IMR-90 (cell line): ENCODE measurements around the gene YBX2. TPM values are rescaled to one million over a fixed set of nuclear protein-coding genes. Genes with fewer than 3 reads are reported as not detected.
"Not testable (repeated sequence)": the region's sequence is repeated elsewhere in the genome, so short reads cannot be mapped to it uniquely, and the experiment has no call there.

ENCODE experiments used
- ATAC-seq: fragments of 200-7000 bp; cut with Tn5 transposase; 2 replicates; pipeline ENCODE4 v1.9.1; 2020; ENCODE audit warnings: low read depth, mild to moderate bottlenecking, moderate library complexity
- BruUV-seq: library from RNA; stranded (reverse); fragments of 400-500 nt; replicated peaks from 2 replicates; lab custom pipeline; 2021; lab: Mats Ljungman, UMichigan
- CTCF ChIA-PET: fragments of 300-600 bp; formaldehyde crosslinking; extraction: SDS; loops from one replicate; lab custom pipeline; 2021; ENCODE audit warnings: antibody characterized with exemption; lab: Yijun Ruan, JAX
- POLR2A ChIA-PET: fragments of 300-600 bp; sonication (Branson Sonifier 250); formaldehyde crosslinking; loops from one replicate; lab custom pipeline; 2022; ENCODE audit warnings: antibody characterized with exemption; ENCODE audit not compliant: unreplicated experiment; lab: Charles Lee
- DNase-seq: peaks from one replicate; pipeline ENCODE4 v3.0.0; 2013
- H2AFZ ChIP-seq: replicated peaks from 2 replicates; pipeline ENCODE3; 2013; ENCODE audit warnings: low read length, mild to moderate bottlenecking; ENCODE audit not compliant: poor library complexity
- H2AK5ac ChIP-seq: 2 replicates; pipeline ENCODE4 v1.6.1; 2013; ENCODE audit warnings: low read depth, low read length, inconsistent platforms
- H2AK9ac ChIP-seq: replicated peaks from 2 replicates; pipeline ENCODE3; 2013; ENCODE audit warnings: mild to moderate bottlenecking, low read depth, low read length, moderate library complexity; ENCODE audit not compliant: poor library complexity
- H2BK120ac ChIP-seq: 2 replicates; pipeline ENCODE4 v1.6.1; 2013; ENCODE audit warnings: low read depth, low read length, inconsistent platforms
- H2BK15ac ChIP-seq: 3 replicates; pipeline ENCODE4 v1.6.1; 2013; ENCODE audit warnings: low read depth, low read length, inconsistent platforms
- H2BK20ac ChIP-seq: 2 replicates; pipeline ENCODE4 v1.6.1; 2013; ENCODE audit warnings: low read depth, mild to moderate bottlenecking, inconsistent platforms, low read length, moderate library complexity
- H2BK5ac ChIP-seq: 2 replicates; pipeline ENCODE4 v1.6.1; 2013; ENCODE audit warnings: mild to moderate bottlenecking, low read depth, low read length, inconsistent platforms; ENCODE audit not compliant: poor library complexity, severe bottlenecking
- H3K14ac ChIP-seq: replicated peaks from 2 replicates; pipeline ENCODE4 v1.6.1; 2013; ENCODE audit warnings: low read depth, low read length, inconsistent platforms
- H3K18ac ChIP-seq: 2 replicates; pipeline ENCODE4 v1.6.1; 2013; ENCODE audit warnings: low read depth, low read length, control low read depth
- H3K23ac ChIP-seq: 2 replicates; pipeline ENCODE4 v1.6.1; 2013; ENCODE audit warnings: low read depth, low read length, inconsistent platforms
- H3K27ac ChIP-seq: 2 replicates; pipeline ENCODE4 v1.5.1; 2013; ENCODE audit warnings: mild to moderate bottlenecking, control low read depth, low read length; ENCODE audit not compliant: insufficient read depth
- H3K27me3 ChIP-seq: 2 replicates; pipeline ENCODE4 v1.6.1; 2013; ENCODE audit warnings: low read length; ENCODE audit not compliant: control insufficient read depth, insufficient read depth
- H3K36me3 ChIP-seq: 2 replicates; pipeline ENCODE4 v1.6.1; 2013; ENCODE audit warnings: low read length, mixed read lengths; ENCODE audit not compliant: control insufficient read depth, insufficient read depth
- H3K4ac ChIP-seq: 2 replicates; pipeline ENCODE4 v1.6.1; 2013; ENCODE audit warnings: low read depth, low read length, inconsistent platforms
- H3K4me1 ChIP-seq: 2 replicates; pipeline ENCODE4 v1.6.1; 2013; ENCODE audit warnings: low read length, mixed read lengths; ENCODE audit not compliant: control insufficient read depth, insufficient read depth
- H3K4me2 ChIP-seq: 2 replicates; pipeline ENCODE4 v1.6.1; 2013; ENCODE audit warnings: low read depth, mild to moderate bottlenecking, control low read depth, low read length, moderate library complexity
- H3K4me3 ChIP-seq: 2 replicates; pipeline ENCODE4 v1.5.1; 2013; ENCODE audit warnings: low read depth, mild to moderate bottlenecking, control low read depth, low read length, moderate library complexity; ENCODE audit not compliant: insufficient read depth
- H3K56ac ChIP-seq: 2 replicates; pipeline ENCODE4 v1.6.1; 2013; ENCODE audit warnings: low read length, inconsistent platforms; ENCODE audit not compliant: insufficient read depth; ENCODE audit errors: extremely low read depth
- H3K79me1 ChIP-seq, 2 experiments: 2 replicates each; pipeline ENCODE4 v1.6.1; 2013; ENCODE audit warnings: low read length in 2 of 2, inconsistent platforms in 1 of 2, low read depth in 1 of 2
- H3K9ac ChIP-seq: 2 replicates; pipeline ENCODE4 v1.6.1; 2013; ENCODE audit warnings: low read depth, low read length, control low read depth
- H3K9me1 ChIP-seq: 2 replicates; pipeline ENCODE4 v1.6.1; 2013; ENCODE audit warnings: low read length, inconsistent platforms; ENCODE audit not compliant: insufficient read depth
- H3K9me3 ChIP-seq: 2 replicates; pipeline ENCODE4 v1.6.1; 2013; ENCODE audit warnings: low read length; ENCODE audit not compliant: control insufficient read depth, insufficient read depth
- H4K20me1 ChIP-seq: 2 replicates; pipeline ENCODE4 v1.6.1; 2013; ENCODE audit warnings: low read length, inconsistent platforms; ENCODE audit not compliant: insufficient read depth
- H4K5ac ChIP-seq: 2 replicates; pipeline ENCODE4 v1.6.1; 2013; ENCODE audit warnings: mild to moderate bottlenecking, low read depth, low read length, control low read depth
- H4K8ac ChIP-seq, 2 experiments: 2 replicates each; pipeline ENCODE4 v1.6.1; 2013; ENCODE audit warnings: low read depth in 2 of 2, low read length in 2 of 2, control low read depth in 1 of 2, inconsistent platforms in 1 of 2
- H4K91ac ChIP-seq: 2 replicates; pipeline ENCODE4 v1.6.1; 2013; ENCODE audit warnings: low read depth, low read length, inconsistent platforms; ENCODE audit not compliant: insufficient read depth
- BHLHE40 ChIP-seq: fragments of 150-350 bp; IDR thresholded peaks from 2 replicates; pipeline ENCODE4 v1.6.1; 2016; ENCODE audit warnings: mild to moderate bottlenecking, low read depth, low read length
- FOS ChIP-seq: fragments of 150-350 bp; IDR thresholded peaks from 2 replicates; pipeline ENCODE4 v1.6.1; 2016; ENCODE audit warnings: low read depth, low read length
- MAZ ChIP-seq: IDR thresholded peaks from 2 replicates; pipeline ENCODE4 v1.6.1; 2012; ENCODE audit warnings: low read depth, mild to moderate bottlenecking, low read length, improper control_type of control experiment, moderate library complexity, borderline replicate concordance
- RAD21 ChIP-seq: IDR thresholded peaks from 2 replicates; pipeline ENCODE4 v1.6.1; 2012; ENCODE audit warnings: low read length, improper control_type of control experiment
- RFX5 ChIP-seq: IDR thresholded peaks from 2 replicates; pipeline ENCODE4 v1.8.0; 2012; ENCODE audit warnings: low read depth, mild to moderate bottlenecking, low read length, moderate library complexity
- SMC3 ChIP-seq: fragments of 150-350 bp; IDR thresholded peaks from 2 replicates; pipeline ENCODE4 v1.6.1; 2016; ENCODE audit warnings: low read depth, mild to moderate bottlenecking, antibody characterized with exemption, low read length, moderate library complexity
- USF2 ChIP-seq: fragments of 150-350 bp; IDR thresholded peaks from 2 replicates; pipeline ENCODE4 v1.6.1; 2017; ENCODE audit warnings: mild to moderate bottlenecking, antibody characterized with exemption, low read length, low read depth
- WGBS, 2 experiments: methylation state at CpG; one replicate each; pipeline versions ENCODE4 v1.1.5 to v1.1.7; 2013; ENCODE audit warnings: missing lambda C conversion rate in 2 of 2; ENCODE audit not compliant: insufficient read length in 1 of 2; ENCODE audit errors: extremely low coverage in 2 of 2; 5-methylcytosine and 5-hydroxymethylcytosine counted together
- dilution Hi-C: fragments of 300-500 bp; cut with HindIII; formaldehyde crosslinking; loops from one replicate; pipeline ENCODE4 v1.14.3; 2018; ENCODE audit warnings: low sequenced_read_pairs; ENCODE audit not compliant: unreplicated experiment
- in situ Hi-C: fragments of 300-500 bp; cut with MboI; formaldehyde crosslinking; loops from 3 replicates; pipeline ENCODE4 v1.14.3; 2019; ENCODE audit warnings: low sequenced_read_pairs, inconsistent platforms, mixed read lengths
- intact Hi-C: fragments of 100-400 bp; cut with micrococcal nuclease; formaldehyde crosslinking; loops from 2 replicates; pipeline ENCODE4 v1.10.0; 2022
- polyA plus RNA-seq, 3 experiments: library from polyadenylated mRNA; depleted of rRNA; stranded (reverse); fragments of >200 nt; gene quantifications; 2 replicates each; pipeline ENCODE4 v1.2.3, GENCODE V29; 2012; ENCODE audit warnings: low replicate concordance in 1 of 3
- total RNA-seq: library from RNA; depleted of rRNA; stranded (reverse); fragments of >200 nt; gene quantifications from 2 replicates; pipeline ENCODE4 v1.2.3, GENCODE V29; 2012

The YBX2 gene
- total and polyA plus RNA-seq, 2 of the 4 experiments (the other 2 are of a cell fraction) = 0.17 TPM; not detected in 1

- Histone ChIP-seq H4K8ac (no peak overlapping the region), H2BK120ac (no peak overlapping the region), H3K14ac (no peak overlapping the region), H3K4me3 (no peak overlapping the region), H2BK15ac (no peak overlapping the region), H3K23ac (no peak overlapping the region), H3K18ac (no peak overlapping the region), H3K27me3 (no peaks in the 10 kb centered on the region), H2AFZ (no peak overlapping the region), H2AK9ac (no peak overlapping the region), H2BK20ac (no peak overlapping the region), H3K4ac (no peak overlapping the region), H4K20me1 (peaks cover 9% of the 10 kb centered on the region; the same call in 1 of the 2 replicates), H3K79me1 (peaks cover 4 to 44% of the 10 kb centered on the region in 2 experiments), H4K91ac (no peak overlapping the region), H2AK5ac (no peak overlapping the region), H2BK5ac (no peak overlapping the region), H3K9me3 (no peaks in the 10 kb centered on the region), H3K9ac (no peak overlapping the region), H3K36me3 (peaks cover 17% of the 10 kb centered on the region), H3K4me2 (no peak overlapping the region), H3K56ac (no peak overlapping the region), H4K5ac (no peak overlapping the region), H3K4me1 (peaks cover 8% of the 10 kb centered on the region), H3K27ac (no peak overlapping the region), H3K9me1 (peaks cover 10% of the 10 kb centered on the region)
- ATAC-seq (no peak), DNase-seq (no peak)
- BruUV-seq = no TSS peak
- POLR2A ChIA-PET = no interaction called here
- dilution Hi-C loops (no loop called here), in situ Hi-C loops (loop anchor here (25.0 kb wide), 1 partner anchor 916 kb away; the partner anchor contains the start of genes PER1 and VAMP2), intact Hi-C loops (no loop called here)
- CTCF ChIA-PET = no interaction called here
- WGBS, 2 experiments = no CpG with 5 or more reads among the region's 5 CpGs
- no peak for TF ChIP-seq RFX5
- no peak for TF ChIP-seq RAD21
- no peak for TF ChIP-seq MAZ
- TF ChIP-seq FOS = no peak
- no peak for TF ChIP-seq SMC3
- TF ChIP-seq BHLHE40 = no peak
- TF ChIP-seq USF2 = no peak
Observed at GRCh38 chr17:7246779-7247178, 47.7 kb downstream of the YBX2 start.

GRCh38 chr17:7243838-7244237 lies 50.6 kb downstream of the YBX2 start:
- H3K9me3 ChIP-seq, H3K9me1 ChIP-seq, CTCF ChIA-PET, H2AK5ac ChIP-seq, H3K27ac ChIP-seq, BruUV-seq, H3K18ac ChIP-seq, H3K4me1 ChIP-seq, H4K8ac ChIP-seq, H2AK9ac ChIP-seq, H2AFZ ChIP-seq, dilution Hi-C loops, H2BK15ac ChIP-seq, H2BK120ac ChIP-seq, ATAC-seq, H4K91ac ChIP-seq, DNase-seq, H3K4me2 ChIP-seq, POLR2A ChIA-PET, H3K14ac ChIP-seq, H3K23ac ChIP-seq, H3K56ac ChIP-seq, H2BK20ac ChIP-seq, H3K4ac ChIP-seq, H4K5ac ChIP-seq, H3K27me3 ChIP-seq, H2BK5ac ChIP-seq, H3K9ac ChIP-seq, H3K4me3 ChIP-seq, intact Hi-C loops: not testable (repeated sequence)
- in situ Hi-C loops = loop anchor here (25.0 kb wide), 1 partner anchor 918 kb away; the partner anchor contains the start of genes PER1 and VAMP2
- H3K79me1 ChIP-seq = peaks cover 13 to 52% of the 10 kb centered on the region in 2 experiments
- WGBS, 2 experiments = no CpG with 5 or more reads among the region's 10 CpGs
- H4K20me1 ChIP-seq = peaks cover 10% of the 10 kb centered on the region; the same call in 1 of the 2 replicates
- H3K36me3 ChIP-seq = peaks cover 28% of the 10 kb centered on the region
